GM21825 (cell line): ENCODE results near the gene MTX2.
"Not testable (repeated sequence)": the region's sequence is repeated elsewhere in the genome, so short reads cannot be mapped to it uniquely, and the experiment has no call there.

Experiments used
- ATAC-seq: cut with Tn5 transposase; IDR thresholded peaks from one replicate; pipeline ENCODE4 v1.9.1; 2021; ENCODE audit warnings: mild to moderate bottlenecking, moderate library complexity; ENCODE audit not compliant: unreplicated experiment

Gene MTX2

GRCh38 chr2:176285321-176285720, 16.1 kb downstream of the MTX2 start:
- ATAC-seq, result no peak

GRCh38 chr2:176291335-176291734, 22.1 kb downstream of the MTX2 start:
- peak; percentile 10 for ATAC-seq

- ATAC-seq, result peak; percentile 85
Observed at GRCh38 chr2:176291809-176292283, 22.6 kb downstream of the MTX2 start.

GRCh38 chr2:176292608-176293007, 23.4 kb downstream of the MTX2 start:
- ATAC-seq, result no peak

GRCh38 chr2:176293334-176293733, 24.1 kb downstream of the MTX2 start:
- no peak for ATAC-seq

- ATAC-seq, result no peak
Observed at GRCh38 chr2:176297067-176297466, 27.8 kb downstream of the MTX2 start.

GRCh38 chr2:176297737-176298136, 28.5 kb downstream of the MTX2 start:
- ATAC-seq, result no peak

- not testable (repeated sequence) for ATAC-seq
Observed at GRCh38 chr2:176306020-176306419, 36.8 kb downstream of the MTX2 start.

GRCh38 chr2:176317199-176317598, 48.0 kb downstream of the MTX2 start:
- no peak for ATAC-seq

GRCh38 chr2:176317623-176318065, 48.4 kb downstream of the MTX2 start:
- no peak for ATAC-seq

GRCh38 chr2:176321916-176322315, 52.7 kb downstream of the MTX2 start:
- no peak for ATAC-seq

GRCh38 chr2:176324862-176325261, 55.6 kb downstream of the MTX2 start:
- no peak for ATAC-seq

GRCh38 chr2:176325732-176326131, 56.5 kb downstream of the MTX2 start:
- ATAC-seq, result no peak

- no peak for ATAC-seq
Observed at GRCh38 chr2:176328149-176328548, 58.9 kb downstream of the MTX2 start.

- ATAC-seq, result no peak
Observed at GRCh38 chr2:176330612-176331011, 61.4 kb downstream of the MTX2 start.

GRCh38 chr2:176331646-176332045, 62.4 kb downstream of the MTX2 start:
- no peak for ATAC-seq

GRCh38 chr2:176334729-176335128, 65.5 kb downstream of the MTX2 start:
- ATAC-seq, result no peak

GRCh38 chr2:176338395-176338794, 69.2 kb downstream of the MTX2 start:
- no peak for ATAC-seq

GRCh38 chr2:176339208-176339607, 70.0 kb downstream of the MTX2 start:
- ATAC-seq, result no peak

GRCh38 chr2:176356251-176356650, 87.0 kb downstream of the MTX2 start:
- no peak for ATAC-seq

- ATAC-seq, result no peak
Observed at GRCh38 chr2:176364273-176364977, 95.2 kb downstream of the MTX2 start.

- ATAC-seq, result no peak
Observed at GRCh38 chr2:176368349-176368748, 99.1 kb downstream of the MTX2 start.
